BE2C (cell line): Measurements from ENCODE around the gene CDC45.

Source experiments
- DNase-seq: peaks from one replicate; pipeline ENCODE4 v3.0.0-alpha.2; 2020
- H3K27me3 ChIP-seq: fragments of 250-450 bp; sonication (Bioruptor Pico); 2 replicates; pipeline ENCODE4 v1.5.1; 2020; ENCODE audit warnings: mild to moderate bottlenecking
- H3K36me3 ChIP-seq: fragments of 250-450 bp; sonication (Bioruptor Pico); 2 replicates; pipeline ENCODE4 v1.5.1; 2020; ENCODE audit warnings: mild to moderate bottlenecking
- H3K4me1 ChIP-seq: fragments of 250-450 bp; sonication (Bioruptor Pico); 2 replicates; pipeline ENCODE4 v1.5.1; 2020
- H3K4me3 ChIP-seq: 2 replicates; pipeline ENCODE4 v1.5.1; 2011; ENCODE audit warnings: low read depth, low read length
- H3K9me3 ChIP-seq: fragments of 250-450 bp; sonication (Bioruptor Pico); 2 replicates; pipeline ENCODE4 v1.5.1; 2020
- TF ChIP-seq, protein P1 (sequence below): IDR thresholded peaks from 2 replicates; pipeline ENCODE4 v1.5.1; 2012; ENCODE audit warnings: mild to moderate bottlenecking, low read depth, low read length

The CDC45 gene

DNA sequence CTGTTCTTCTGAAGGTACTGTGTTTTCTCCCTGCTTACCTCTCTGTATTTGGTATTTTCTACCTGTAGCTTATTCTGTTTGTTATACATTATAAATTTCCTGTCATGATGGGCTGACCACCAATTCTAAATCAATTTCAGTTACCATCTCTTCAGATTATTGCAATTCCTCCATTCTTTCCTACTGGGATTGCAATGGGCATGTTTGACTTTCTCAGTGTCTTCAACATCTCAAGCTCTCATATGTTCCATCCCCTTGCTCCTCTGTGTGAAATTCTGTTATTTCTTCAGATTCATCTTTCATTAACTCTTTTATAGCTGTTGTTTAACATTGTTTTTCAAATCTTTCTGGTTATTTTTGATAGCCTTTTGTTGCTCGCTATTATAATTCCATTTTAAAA, 16.7 kb upstream of the CDC45 start:
- Histone ChIP-seq H3K36me3 (peaks cover 43% of the 10 kb centered on the region), H3K4me1 (no peaks in the 10 kb centered on the region; the same call in 1 of the 2 replicates)
- TF ChIP-seq, protein P1, sequence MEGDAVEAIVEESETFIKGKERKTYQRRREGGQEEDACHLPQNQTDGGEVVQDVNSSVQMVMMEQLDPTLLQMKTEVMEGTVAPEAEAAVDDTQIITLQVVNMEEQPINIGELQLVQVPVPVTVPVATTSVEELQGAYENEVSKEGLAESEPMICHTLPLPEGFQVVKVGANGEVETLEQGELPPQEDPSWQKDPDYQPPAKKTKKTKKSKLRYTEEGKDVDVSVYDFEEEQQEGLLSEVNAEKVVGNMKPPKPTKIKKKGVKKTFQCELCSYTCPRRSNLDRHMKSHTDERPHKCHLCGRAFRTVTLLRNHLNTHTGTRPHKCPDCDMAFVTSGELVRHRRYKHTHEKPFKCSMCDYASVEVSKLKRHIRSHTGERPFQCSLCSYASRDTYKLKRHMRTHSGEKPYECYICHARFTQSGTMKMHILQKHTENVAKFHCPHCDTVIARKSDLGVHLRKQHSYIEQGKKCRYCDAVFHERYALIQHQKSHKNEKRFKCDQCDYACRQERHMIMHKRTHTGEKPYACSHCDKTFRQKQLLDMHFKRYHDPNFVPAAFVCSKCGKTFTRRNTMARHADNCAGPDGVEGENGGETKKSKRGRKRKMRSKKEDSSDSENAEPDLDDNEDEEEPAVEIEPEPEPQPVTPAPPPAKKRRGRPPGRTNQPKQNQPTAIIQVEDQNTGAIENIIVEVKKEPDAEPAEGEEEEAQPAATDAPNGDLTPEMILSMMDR: no peak

DNA sequence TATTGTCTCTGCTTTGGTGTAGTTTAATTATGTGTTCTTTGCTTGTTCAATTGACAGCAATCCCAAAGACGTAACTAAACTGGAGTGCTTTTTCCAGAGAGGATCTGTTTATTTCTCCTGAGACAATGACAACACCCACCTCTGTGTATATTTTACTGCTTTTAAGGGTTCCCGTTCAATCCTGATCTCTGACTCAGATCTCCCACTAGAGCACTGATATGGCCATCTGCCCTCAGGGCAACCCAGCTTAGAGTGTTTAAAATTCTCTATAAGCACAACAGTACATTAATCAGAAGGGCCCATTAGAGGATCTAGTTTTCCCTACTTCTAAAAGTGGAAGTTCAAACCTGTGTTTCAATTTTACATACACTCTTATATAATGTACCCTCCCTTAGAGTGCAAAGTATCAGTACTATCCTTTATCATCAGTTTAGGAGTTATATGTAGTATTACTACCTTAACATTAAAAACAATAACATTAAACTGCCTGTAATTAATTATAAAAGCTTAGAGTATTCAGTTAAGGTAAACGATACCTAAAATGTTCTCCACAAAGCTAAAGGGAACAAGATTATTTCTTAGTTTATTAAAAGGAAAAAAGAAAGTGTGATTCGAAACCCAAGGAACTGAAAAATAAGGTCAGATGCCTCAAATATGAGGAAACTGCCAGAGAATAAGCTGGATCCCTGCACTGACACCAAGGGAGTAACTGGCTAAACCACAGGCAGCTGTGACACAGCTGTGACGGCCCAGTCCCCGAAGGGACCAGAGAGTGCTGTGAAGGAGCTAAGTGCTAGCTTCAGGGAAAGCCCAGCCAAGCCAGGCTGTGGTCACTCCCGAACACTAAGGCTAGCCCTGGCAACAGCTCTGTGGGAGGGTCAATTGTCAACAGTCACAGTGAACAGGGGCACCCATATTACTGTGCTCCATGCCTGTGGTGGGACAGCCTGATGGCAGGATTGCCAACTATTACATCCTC, 15.9 kb upstream of the CDC45 start:
- peak; percentile 16 for DNase-seq
- H3K36me3 ChIP-seq: peaks cover 45% of the 10 kb centered on the region
- H3K4me3 ChIP-seq: no peak overlapping the region

More for the DNA sequence above, 16.7 kb upstream of the CDC45 start:
- no peak for DNase-seq
- no peak overlapping the region for H3K4me3 ChIP-seq
- H3K27me3 ChIP-seq: no peaks in the 10 kb centered on the region
- no peaks in the 10 kb centered on the region for H3K9me3 ChIP-seq

DNA sequence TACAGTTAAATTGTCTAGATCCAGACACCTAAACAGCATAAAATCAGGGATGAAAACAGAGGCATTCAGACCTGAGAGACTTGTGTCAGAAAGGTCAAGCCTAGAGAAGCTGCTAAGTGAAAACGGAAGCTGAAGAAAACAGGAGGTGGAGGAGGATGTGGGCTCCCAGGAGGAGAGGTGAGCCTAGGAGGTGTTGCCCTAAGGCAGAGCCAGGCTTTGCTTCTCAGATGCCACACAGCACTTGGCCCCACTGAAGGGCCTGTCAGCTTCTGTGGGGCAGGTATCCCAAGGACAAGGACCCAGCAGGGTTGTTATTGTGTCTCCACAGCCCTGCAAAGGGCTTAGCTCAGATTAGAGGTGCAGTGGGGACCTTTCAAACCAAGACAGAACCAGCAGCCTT, 15.2 kb upstream of the CDC45 start:
- DNase-seq: no peak
- peaks cover 50% of the 10 kb centered on the region for H3K36me3 ChIP-seq
- no peaks in the 10 kb centered on the region; the same call in 1 of the 2 replicates for H3K4me1 ChIP-seq
- H3K27me3 ChIP-seq: no peaks in the 10 kb centered on the region
- H3K9me3 ChIP-seq: no peaks in the 10 kb centered on the region
- TF ChIP-seq, protein P1: no peak
- no peak overlapping the region for H3K4me3 ChIP-seq

More for the DNA sequence above, 15.9 kb upstream of the CDC45 start:
- TF ChIP-seq, protein P1: no peak
- H3K9me3 ChIP-seq: no peaks in the 10 kb centered on the region
- no peaks in the 10 kb centered on the region for H3K27me3 ChIP-seq
- no peaks in the 10 kb centered on the region; the same call in 1 of the 2 replicates for H3K4me1 ChIP-seq

DNA sequence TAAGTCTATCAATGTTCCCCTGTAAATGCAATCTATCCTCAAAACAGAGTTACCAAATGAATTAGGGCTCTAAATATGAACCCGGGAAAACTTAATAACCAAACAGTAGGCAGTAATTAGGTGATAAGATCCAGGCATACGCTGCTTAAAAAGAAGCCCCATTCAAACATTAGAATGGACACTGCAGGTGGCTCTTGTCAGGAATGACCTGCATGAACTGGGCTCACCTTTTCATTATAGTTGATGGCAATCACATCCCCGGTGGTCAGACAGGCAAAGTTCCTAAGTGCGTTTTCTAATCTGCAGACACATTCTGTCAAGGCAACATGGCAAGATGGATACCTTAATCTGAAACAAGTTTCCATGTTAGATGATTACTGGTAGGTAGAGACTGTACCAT, 14.7 kb upstream of the CDC45 start:
- TF ChIP-seq, protein P1: no peak
- no peaks in the 10 kb centered on the region for H3K9me3 ChIP-seq
- no peaks in the 10 kb centered on the region; the same call in 1 of the 2 replicates for H3K4me1 ChIP-seq
- no peak overlapping the region for H3K4me3 ChIP-seq
- no peaks in the 10 kb centered on the region for H3K27me3 ChIP-seq
- H3K36me3 ChIP-seq: peaks cover 54% of the 10 kb centered on the region
- DNase-seq: no peak

DNA sequence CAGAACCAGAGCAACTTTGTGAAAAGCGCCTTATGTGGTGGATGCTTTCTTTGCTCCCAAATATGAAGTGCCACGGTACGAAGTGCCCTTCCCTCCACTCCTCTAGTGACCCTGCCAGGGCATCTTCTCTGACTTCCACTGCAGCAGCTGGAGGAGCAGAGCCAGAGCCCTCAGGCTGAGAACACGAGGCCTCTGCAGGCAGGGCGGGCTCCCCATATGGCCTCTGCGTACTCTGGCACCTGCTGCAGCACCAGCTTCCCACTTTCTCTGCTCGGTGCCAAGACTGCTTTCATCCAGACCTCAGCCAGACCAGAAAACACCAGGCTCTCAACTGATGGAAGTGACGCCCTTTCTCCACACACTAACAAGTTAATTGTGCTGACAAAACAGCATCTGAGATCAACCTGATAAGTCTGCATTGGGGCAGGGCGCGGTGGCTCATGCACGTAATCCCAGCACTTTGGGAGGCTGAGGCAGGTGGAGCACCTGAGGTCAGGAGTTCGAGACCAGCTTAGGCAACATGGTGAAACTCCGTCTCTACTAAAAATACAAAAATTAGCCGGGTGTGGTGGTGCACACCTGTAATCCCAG, 13.5 kb upstream of the CDC45 start:
- no peaks in the 10 kb centered on the region for H3K9me3 ChIP-seq
- H3K36me3 ChIP-seq: peaks cover 58% of the 10 kb centered on the region
- no peaks in the 10 kb centered on the region for H3K27me3 ChIP-seq
- no peak overlapping the region for H3K4me3 ChIP-seq
- TF ChIP-seq, protein P1: no peak
- peak; percentile 45 for DNase-seq
- H3K4me1 ChIP-seq: no peaks in the 10 kb centered on the region; the same call in 1 of the 2 replicates
